SK-N-SH (cell line): Measurements from ENCODE around the gene CLDN5. TPM values are rescaled to one million over a fixed set of nuclear protein-coding genes. Genes with fewer than 3 reads are reported as not detected.

Experiments
- CTCF ChIA-PET: fragments of 300-600, 350-600 bp; formaldehyde crosslinking; extraction: SDS; loops from one replicate; lab custom pipeline; 2021; lab: Yijun Ruan, JAX
- POLR2A ChIA-PET: fragments of 350-600 bp; sonication (Branson Sonifier 250); formaldehyde crosslinking; extraction: SDS; loops from one replicate; lab custom pipeline; 2020; ENCODE audit warnings: antibody characterized with exemption, inconsistent platforms; lab: Yijun Ruan, JAX
- DNase-seq: peaks from one replicate; pipeline ENCODE4 v3.0.0; 2012
- H2AFZ ChIP-seq: fragments of 200-600 bp; sonication (generic); 2 replicates; pipeline ENCODE4 v1.8.1; 2016; ENCODE audit warnings: antibody characterized with exemption, mild to moderate bottlenecking, low read depth
- H3F3A ChIP-seq: fragments of 200-600 bp; sonication (generic); replicated peaks from 2 replicates; pipeline ENCODE3; 2016; ENCODE audit warnings: antibody characterized with exemption, mild to moderate bottlenecking; ENCODE audit not compliant: insufficient read depth
- H3K27ac ChIP-seq, 2 experiments: fragments of 200-500 bp in 1 of 2; fragments of 200-600 bp in 1 of 2; sonication (Bioruptor generic) in 1 of 2; sonication (generic), shearing (Covaris generic) in 1 of 2; 2 replicates each; pipeline versions ENCODE4 v1.5.1 to v1.6.1; 2014 to 2016; ENCODE audit warnings: low read depth in 2 of 2, inconsistent platforms in 1 of 2, low read length in 1 of 2, mild to moderate bottlenecking in 1 of 2, mixed read lengths in 1 of 2
- H3K27me3 ChIP-seq: fragments of 200-600 bp; sonication (generic), shearing (Covaris generic); 2 replicates; pipeline ENCODE4 v1.6.1; 2016; ENCODE audit warnings: mixed run types; ENCODE audit not compliant: insufficient read depth
- H3K36me3 ChIP-seq, 2 experiments: fragments of 200-500 bp in 1 of 2; fragments of 200-600 bp in 1 of 2; sonication (Bioruptor generic) in 1 of 2; sonication (generic) in 1 of 2; replicated peaks in 1 of 2; 2 replicates each; pipeline versions ENCODE3 to v1.5.1; 2014 to 2016; ENCODE audit warnings: low read length in 1 of 2, mild to moderate bottlenecking in 1 of 2; ENCODE audit not compliant: insufficient read depth in 2 of 2, control insufficient read depth in 1 of 2
- H3K4me1 ChIP-seq, 2 experiments: fragments of 200-500 bp in 1 of 2; fragments of 200-600 bp in 1 of 2; sonication (Bioruptor generic) in 1 of 2; sonication (generic), shearing (Covaris generic) in 1 of 2; 2 replicates each; pipeline versions ENCODE4 v1.5.1 to v1.6.1; 2014 to 2016; ENCODE audit warnings: low read depth in 1 of 2, low read length in 1 of 2, mixed run types in 1 of 2; ENCODE audit not compliant: insufficient read depth in 2 of 2, control insufficient read depth in 1 of 2
- H3K4me2 ChIP-seq: fragments of 200-600 bp; sonication (generic), shearing (Covaris generic); 2 replicates; pipeline ENCODE4 v1.6.1; 2017; ENCODE audit warnings: mixed run types
- H3K4me3 ChIP-seq, 2 experiments: fragments of 200-500 bp in 1 of 2; fragments of 200-600 bp in 1 of 2; sonication (Bioruptor generic) in 1 of 2; sonication (generic), shearing (Covaris generic) in 1 of 2; 2 replicates each; pipeline versions ENCODE4 v1.5.1 to v1.8.1; 2014 to 2016; ENCODE audit warnings: low read depth in 2 of 2, inconsistent platforms in 1 of 2, low read length in 1 of 2, mild to moderate bottlenecking in 1 of 2, mixed read lengths in 1 of 2, moderate library complexity in 1 of 2
- H3K79me2 ChIP-seq: fragments of 200-600 bp; sonication (generic); 2 replicates; pipeline ENCODE4 v1.8.1; 2017; ENCODE audit warnings: mild to moderate bottlenecking; ENCODE audit not compliant: insufficient read depth
- H3K9ac ChIP-seq: fragments of 200-600 bp; sonication (generic); 2 replicates; pipeline ENCODE4 v1.6.1; 2017; ENCODE audit warnings: mixed run types
- H3K9me2 ChIP-seq: fragments of 200-600 bp; sonication (generic); 2 replicates; pipeline ENCODE4 v1.6.1; 2017; ENCODE audit warnings: mixed run types
- H3K9me3 ChIP-seq: fragments of 200-600 bp; sonication (generic); 2 replicates; pipeline ENCODE4 v1.6.1; 2017; ENCODE audit warnings: mixed run types, mild to moderate bottlenecking, moderate library complexity
- H4K20me1 ChIP-seq: fragments of 200-600 bp; sonication (generic); 2 replicates; pipeline ENCODE4 v1.6.1; 2017; ENCODE audit warnings: mild to moderate bottlenecking, mixed run types; ENCODE audit not compliant: insufficient read depth
- ELF1 ChIP-seq: IDR thresholded peaks from 2 replicates; pipeline ENCODE4 v1.4.0; 2012
- EZH2phosphoT487 ChIP-seq: fragments of 200-600 bp; sonication (generic); IDR thresholded peaks from 2 replicates; pipeline ENCODE4 v1.6.1; 2017; ENCODE audit warnings: low read depth, mixed run types, mild to moderate bottlenecking, antibody characterized with exemption, moderate library complexity, borderline replicate concordance
- FOXJ3 ChIP-seq: sonication (generic); formaldehyde crosslinking; IDR thresholded peaks from 2 replicates; pipeline ENCODE4 v1.5.1; 2020; ENCODE audit warnings: mild to moderate bottlenecking, missing genetic modification reagents
- JUND ChIP-seq: IDR thresholded peaks from 2 replicates; pipeline ENCODE4 v1.4.0; 2012
- NFIC ChIP-seq: IDR thresholded peaks from 2 replicates; pipeline ENCODE4 v1.4.0; 2012; ENCODE audit warnings: borderline replicate concordance
- NRF1 ChIP-seq: IDR thresholded peaks from 2 replicates; pipeline ENCODE4 v1.6.1; 2012; ENCODE audit warnings: low read depth, mild to moderate bottlenecking, low read length
- RAD21 ChIP-seq: IDR thresholded peaks from 2 replicates; pipeline ENCODE4 v1.6.1; 2012; ENCODE audit warnings: mild to moderate bottlenecking, low read length
- RCOR1 ChIP-seq: fragments of 150-350 bp; IDR thresholded peaks from 2 replicates; pipeline ENCODE4 v1.6.1; 2017; ENCODE audit warnings: antibody characterized with exemption, low read length
- RXRA ChIP-seq: IDR thresholded peaks from 2 replicates; pipeline ENCODE4 v1.4.0; 2012; ENCODE audit warnings: low read depth, mild to moderate bottlenecking, borderline replicate concordance
- TCF12 ChIP-seq: IDR thresholded peaks from 2 replicates; pipeline ENCODE4 v1.4.0; 2012
- WGBS: methylation state at CpG from one replicate; pipeline ENCODE4 v1.1.6; 2017; ENCODE audit warnings: low lambda C conversion rate; 5-methylcytosine and 5-hydroxymethylcytosine counted together
- polyA plus RNA-seq, 3 experiments: library from polyadenylated mRNA; depleted of rRNA; stranded (reverse); fragments of >200 nt; gene quantifications; 2 replicates each; pipeline ENCODE4 v1.2.3, GENCODE V29; 2012
- TF ChIP-seq, protein P1 (sequence below): IDR thresholded peaks from 2 replicates; pipeline ENCODE4; 2012
- TF ChIP-seq, protein P2 (sequence below): fragments of 150-350 bp; IDR thresholded peaks from 2 replicates; pipeline ENCODE4 v1.6.1; 2017; ENCODE audit warnings: antibody characterized with exemption, low read length, low read depth, borderline replicate concordance

Gene CLDN5
- polyA plus RNA-seq, 1 of the 3 experiments (the other 2 are of a cell fraction), result not detected

DNA sequence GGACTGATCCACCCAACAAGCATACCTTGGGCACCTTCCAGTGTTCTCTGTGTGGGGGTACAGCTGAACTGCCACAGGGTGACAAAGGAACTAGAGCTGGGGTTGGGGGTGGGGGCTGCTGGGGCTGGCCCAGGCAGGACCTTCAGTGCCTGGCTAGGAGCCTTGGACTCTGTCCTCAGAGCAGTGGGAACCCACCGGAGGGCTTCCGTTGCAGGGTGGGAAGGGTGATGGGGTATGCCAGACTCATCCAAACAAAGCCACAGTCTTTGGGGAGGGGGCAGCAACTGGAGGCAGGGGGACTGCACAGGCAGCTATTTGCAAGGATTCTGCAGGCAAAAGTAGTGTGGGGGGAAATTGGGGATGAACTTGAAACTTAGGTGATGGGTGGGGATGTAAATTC, 35.7 kb upstream of the CLDN5 start (continued):
- TF ChIP-seq, protein P1, sequence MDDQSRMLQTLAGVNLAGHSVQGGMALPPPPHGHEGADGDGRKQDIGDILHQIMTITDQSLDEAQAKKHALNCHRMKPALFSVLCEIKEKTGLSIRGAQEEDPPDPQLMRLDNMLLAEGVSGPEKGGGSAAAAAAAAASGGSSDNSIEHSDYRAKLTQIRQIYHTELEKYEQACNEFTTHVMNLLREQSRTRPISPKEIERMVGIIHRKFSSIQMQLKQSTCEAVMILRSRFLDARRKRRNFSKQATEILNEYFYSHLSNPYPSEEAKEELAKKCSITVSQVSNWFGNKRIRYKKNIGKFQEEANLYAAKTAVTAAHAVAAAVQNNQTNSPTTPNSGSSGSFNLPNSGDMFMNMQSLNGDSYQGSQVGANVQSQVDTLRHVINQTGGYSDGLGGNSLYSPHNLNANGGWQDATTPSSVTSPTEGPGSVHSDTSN, result no peak
- no peak for TF ChIP-seq RAD21
- TF ChIP-seq JUND, result no peak
- TF ChIP-seq TCF12, result no peak

DNA sequence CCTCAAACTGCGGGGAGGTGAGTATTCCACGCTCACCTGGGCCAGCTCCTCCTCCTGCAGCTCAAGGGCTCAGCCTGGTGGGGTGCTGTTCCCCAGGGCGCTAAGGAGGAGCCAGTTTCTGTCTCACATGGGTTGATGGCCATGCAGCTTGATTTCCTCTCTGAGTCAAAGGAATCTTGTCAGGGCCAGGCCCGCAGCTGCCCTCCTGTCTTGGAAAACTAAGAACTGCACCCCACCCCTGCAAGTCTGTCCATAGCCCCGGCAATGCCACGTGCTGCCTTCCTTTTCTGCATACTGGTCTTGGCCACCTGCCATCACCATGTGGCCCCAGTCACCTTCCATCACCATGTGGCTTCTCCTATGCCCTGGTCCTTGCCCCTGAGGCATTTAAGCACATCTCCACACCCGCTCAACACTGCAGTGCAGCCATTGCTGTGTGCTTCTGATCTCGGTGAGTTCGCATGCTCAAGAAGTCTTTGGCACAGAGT, 35.2 kb upstream of the CLDN5 start:
- POLR2A ChIA-PET, result no interaction called here

DNA sequence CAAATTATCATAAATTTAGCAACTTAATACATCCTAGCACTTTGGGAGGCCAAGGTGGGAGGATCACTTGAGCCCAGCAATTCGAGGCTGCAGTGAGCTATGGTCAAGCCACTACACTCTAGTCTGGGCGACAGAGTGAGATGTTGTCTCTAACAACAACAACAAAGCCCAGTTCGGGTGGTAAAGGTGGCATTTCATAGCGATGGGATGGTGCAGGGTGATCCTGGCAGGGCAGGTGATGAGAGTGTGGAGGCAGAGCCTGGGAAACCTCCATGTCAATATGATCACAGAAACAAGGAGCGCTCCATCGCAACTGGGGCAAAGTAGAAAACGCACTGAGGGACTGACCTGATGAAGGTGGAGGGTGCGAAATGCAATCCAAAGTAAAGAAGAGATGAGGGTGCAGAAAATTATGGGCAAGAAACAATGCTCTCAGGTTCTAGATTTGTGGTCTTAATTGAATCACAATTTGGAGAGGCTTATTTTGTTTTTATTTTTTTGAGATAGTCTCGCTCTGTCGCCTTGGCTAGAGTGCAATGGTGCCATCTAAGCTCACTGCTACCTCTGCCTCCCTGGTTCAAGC, 32.8 kb upstream of the CLDN5 start:
- Histone ChIP-seq H3K27me3 (no peaks in the 10 kb centered on the region; the same call in 1 of the 2 replicates), H3K9ac (no peak overlapping the region), H3K27ac (no peak overlapping the region), H4K20me1 (no peaks in the 10 kb centered on the region), H3F3A (no peaks in the 10 kb centered on the region), H2AFZ (no peak overlapping the region), H3K4me2 (no peak overlapping the region), H3K4me3 (no peak overlapping the region), H3K79me2 (no peaks in the 10 kb centered on the region), H3K9me3 (no peaks in the 10 kb centered on the region), H3K4me1 (no peaks in the 10 kb centered on the region; a peak in 1 of 4 replicates), H3K9me2 (no peaks in the 10 kb centered on the region), H3K36me3 (no peaks in the 10 kb centered on the region)
- 69% methylated on average over 10 of the region's 10 CpGs for WGBS
- DNase-seq, result no peak
- ChIA-PET POLR2A (no interaction called here), CTCF (no interaction called here)
- no peak for TF ChIP-seq FOXJ3 (CRISPR knock-in tag)

More for the DNA sequence above, 35.2 kb upstream of the CLDN5 start:
- Histone ChIP-seq H3K9me3 (no peaks in the 10 kb centered on the region), H3K9me2 (no peaks in the 10 kb centered on the region), H3F3A (no peaks in the 10 kb centered on the region), H3K27me3 (no peaks in the 10 kb centered on the region; the same call in 1 of the 2 replicates), H3K4me1 (no peaks in the 10 kb centered on the region; a peak in 1 of 4 replicates), H2AFZ (no peak overlapping the region), H3K27ac (no peak overlapping the region), H3K4me2 (no peak overlapping the region), H4K20me1 (no peaks in the 10 kb centered on the region), H3K4me3 (no peak overlapping the region), H3K36me3 (no peaks in the 10 kb centered on the region), H3K79me2 (no peaks in the 10 kb centered on the region), H3K9ac (no peak overlapping the region)
- CTCF ChIA-PET, result interaction anchor here (1.4 kb wide), 1 partner anchor 20 kb away, joined by 3 read pairs; no protein-coding TSS in a partner anchor
- TF ChIP-seq EZH2phosphoT487 (no peak), RXRA (no peak), NFIC (no peak), FOXJ3 (CRISPR knock-in tag) (no peak), NRF1 (no peak), ELF1 (no peak), RCOR1 (no peak)
- TF ChIP-seq, protein P2, sequence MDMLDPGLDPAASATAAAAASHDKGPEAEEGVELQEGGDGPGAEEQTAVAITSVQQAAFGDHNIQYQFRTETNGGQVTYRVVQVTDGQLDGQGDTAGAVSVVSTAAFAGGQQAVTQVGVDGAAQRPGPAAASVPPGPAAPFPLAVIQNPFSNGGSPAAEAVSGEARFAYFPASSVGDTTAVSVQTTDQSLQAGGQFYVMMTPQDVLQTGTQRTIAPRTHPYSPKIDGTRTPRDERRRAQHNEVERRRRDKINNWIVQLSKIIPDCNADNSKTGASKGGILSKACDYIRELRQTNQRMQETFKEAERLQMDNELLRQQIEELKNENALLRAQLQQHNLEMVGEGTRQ, result no peak
- no peak for DNase-seq
- WGBS, result 75% methylated on average over 9 of the region's 9 CpGs
